Fibroblast of the aortic adventitia (primary cell): Measurements from ENCODE around the gene ZNF214. TPM values are rescaled to one million over a fixed set of nuclear protein-coding genes. Genes with fewer than 3 reads are reported as not detected.
"Not testable (repeated sequence)": the region's sequence is repeated elsewhere in the genome, so short reads cannot be mapped to it uniquely, and the experiment has no call there.

Experiments used
- DNase-seq: peaks from one replicate; pipeline ENCODE4 v3.0.0-alpha.2; 2010; ENCODE audit warnings: low read depth
- H3K4me3 ChIP-seq: 2 replicates; pipeline ENCODE4 v1.5.1; 2011; ENCODE audit warnings: low read depth, mild to moderate bottlenecking, control low read depth, low read length, moderate library complexity
- CTCF ChIP-seq: IDR thresholded peaks from 2 replicates; pipeline ENCODE4 v1.5.1; 2011; ENCODE audit warnings: mild to moderate bottlenecking, low read length, control low read depth, inconsistent platforms; ENCODE audit not compliant: insufficient read depth
- total RNA-seq: library from RNA; depleted of rRNA; stranded (reverse); fragments of >200 nt; gene quantifications from 2 replicates; pipeline ENCODE4 v1.2.3, GENCODE V29; 2012; ENCODE audit warnings: low replicate concordance

Gene ZNF214
- total RNA-seq, 1 donor = 5.2 TPM

- TF ChIP-seq CTCF = no peak
- H3K4me3 ChIP-seq = no peak overlapping the region
- peak; percentile 45 for DNase-seq
These were observed 57.5 kb downstream of the ZNF214 start for GRCh38 chr11:6962673-6963072.

- peak; percentile 69 for DNase-seq
- no peak for TF ChIP-seq CTCF
- no peak overlapping the region for H3K4me3 ChIP-seq
These were observed 58.0 kb downstream of the ZNF214 start for GRCh38 chr11:6962141-6962540.

GRCh38 chr11:6954248-6954647, 65.9 kb downstream of the ZNF214 start:
- not testable (repeated sequence) for DNase-seq

More at GRCh38 chr11:6954248-6954647, 65.9 kb downstream of the ZNF214 start:
- not testable (repeated sequence) for H3K4me3 ChIP-seq

Other genes starting within 250 kb of the ZNF214 start
- gene OR2AG2, start 248.4 kb downstream of the ZNF214 start, total RNA-seq = 0.09 and 0.33 TPM in 2 replicates
- not detected in 2 replicates for gene OR2AG1, start 237.3 kb downstream of the ZNF214 start, total RNA-seq
- 0.27 and 0.33 TPM in 2 replicates for gene OR6A2, start 220.7 kb downstream of the ZNF214 start, total RNA-seq
- not detected in 2 replicates for gene OR10A5, start 174.7 kb downstream of the ZNF214 start, total RNA-seq
- gene OR10A2, start 157.3 kb downstream of the ZNF214 start, total RNA-seq = not detected in 2 replicates
- gene OR10A4, start 143.7 kb downstream of the ZNF214 start, total RNA-seq = not detected in 2 replicates
- gene OR2D2, start 127.8 kb downstream of the ZNF214 start, total RNA-seq = 0.09 TPM in 1 of 2 replicates, not detected in the other
- not detected in 2 replicates for gene OR2D3, start 99.3 kb downstream of the ZNF214 start, total RNA-seq
- gene ZNF215, start 93.9 kb downstream of the ZNF214 start, total RNA-seq = 1.2 and 3.5 TPM in 2 replicates
- 0.18 TPM in 1 of 2 replicates, not detected in the other for gene NLRP14, start 133 bp upstream of the ZNF214 start, total RNA-seq
- not detected in 2 replicates for gene RBMXL2, start 68.7 kb upstream of the ZNF214 start, total RNA-seq
- gene SYT9, start 231.6 kb upstream of the ZNF214 start, total RNA-seq = 0.09 TPM in 1 of 2 replicates, not detected in the other